ENCODE results near the gene UBE2I.
"Not testable (repeated sequence)": the region's sequence is repeated elsewhere in the genome, so short reads cannot be mapped to it uniquely, and the experiment has no call there.

UBE2I gene

GRCh38 chr16:1277617-1278282 is 31.7 kb upstream of the UBE2I start:
- DNase-seq: no peak

- no peak for DNase-seq
These were observed 31.0 kb upstream of the UBE2I start for GRCh38 chr16:1278477-1278876.

- DNase-seq: no peak
These were observed 30.1 kb upstream of the UBE2I start for GRCh38 chr16:1279081-1279944.

- DNase-seq: no peak
These were observed 29.4 kb upstream of the UBE2I start for GRCh38 chr16:1279945-1280589.

GRCh38 chr16:1280783-1281182 is 28.7 kb upstream of the UBE2I start:
- DNase-seq: no peak

GRCh38 chr16:1281517-1281916 is 27.9 kb upstream of the UBE2I start:
- no peak for DNase-seq

GRCh38 chr16:1282324-1282973 is 27.0 kb upstream of the UBE2I start:
- no peak for DNase-seq

- DNase-seq: no peak
These were observed 26.1 kb upstream of the UBE2I start for GRCh38 chr16:1283296-1283695.

GRCh38 chr16:1283996-1284616 is 25.3 kb upstream of the UBE2I start:
- no peak for DNase-seq

GRCh38 chr16:1285669-1286512 is 23.5 kb upstream of the UBE2I start:
- DNase-seq: no peak

- DNase-seq: no peak
These were observed 22.8 kb upstream of the UBE2I start for GRCh38 chr16:1286513-1287094.

GRCh38 chr16:1287982-1288670 is 21.3 kb upstream of the UBE2I start:
- DNase-seq: no peak

GRCh38 chr16:1288813-1289476 is 20.5 kb upstream of the UBE2I start:
- no peak for DNase-seq

GRCh38 chr16:1289477-1289866 is 20.0 kb upstream of the UBE2I start:
- no peak for DNase-seq

- no peak for DNase-seq
These were observed 19.4 kb upstream of the UBE2I start for GRCh38 chr16:1290063-1290501.

GRCh38 chr16:1290860-1291575 is 18.4 kb upstream of the UBE2I start:
- DNase-seq: no peak

GRCh38 chr16:1291576-1291974 is 17.9 kb upstream of the UBE2I start:
- DNase-seq: no peak

GRCh38 chr16:1292208-1292607 is 17.2 kb upstream of the UBE2I start:
- DNase-seq: not testable (repeated sequence)

GRCh38 chr16:1292808-1293207 is 16.6 kb upstream of the UBE2I start:
- not testable (repeated sequence) for DNase-seq
